ENCODE results near the gene B3GNT9. TPM values are rescaled to one million over a fixed set of nuclear protein-coding genes. Genes with fewer than 3 reads are reported as not detected.

B3GNT9 gene
- total RNA-seq, 2 experiments from 2014 or later, result 1.1 to 1.2 TPM

GRCh38 chr16:67184453-67184994 lies 33.7 kb upstream of the B3GNT9 start:
- no peaks in the 10 kb centered on the region for H3K9me3 Mint-ChIP-seq
- no peaks in the 10 kb centered on the region for H3K36me3 Mint-ChIP-seq (ENCODE audit: low read depth)
- intact Hi-C loops (cut with micrococcal nuclease), result no loop called here
- CTCF ChIA-PET, result interaction anchor here (0.7 to 2.3 kb wide), 23 partner anchors 9 to 237 kb away, joined by 3 to 23 read pairs (median 6); partner anchors contain the start of genes ELMO3, FBXL8, FHOD1 and HSF4
- no peak for DNase-seq
- H3K27me3 Mint-ChIP-seq (ENCODE audit: low read depth), result peaks cover 10% of the 10 kb centered on the region
- H3K4me1 Mint-ChIP-seq (ENCODE audit: low read depth), result peaks cover 10% of the 10 kb centered on the region
- H3K4me3 Mint-ChIP-seq, result peak overlapping the region; percentile 50
- H3K27ac Mint-ChIP-seq, result no peak overlapping the region

- Mint-ChIP-seq H3K9me3 (no peaks in the 10 kb centered on the region), H3K4me3 (peak within 1 kb of the TSS; percentile 50), H3K4me1 (ENCODE audit: low read depth) (peaks cover 12% of the 10 kb centered on the region), H3K27me3 (ENCODE audit: low read depth) (peaks cover 16% of the 10 kb centered on the region), H3K36me3 (ENCODE audit: low read depth) (no peaks in the 10 kb centered on the region), H3K27ac (no peak within 1 kb of the TSS)
- peak; percentile 97 for DNase-seq
- CTCF ChIA-PET, result interaction anchor here (1.1 to 2.3 kb wide), 11 partner anchors 8 to 225 kb away, joined by 3 to 23 read pairs (median 6); partner anchors contain the start of genes ELMO3 and FHOD1
- intact Hi-C loops (cut with micrococcal nuclease), result loop anchor here (1.0 to 2.0 kb wide), 9 partner anchors 8 to 623 kb away; partner anchors contain the start of genes E2F4, RANBP10, TMEM208 and TSNAXIP1
Measured at GRCh38 chr16:67183627-67184452, 33.0 kb upstream of the B3GNT9 start, which contains the start of gene MATCAP1. MATCAP1 (minus strand) TSS chr16:67183963; CDS start chr16:67180610, 3,353 bp downstream.

- Mint-ChIP-seq H3K4me3 (no peak overlapping the region), H3K36me3 (ENCODE audit: low read depth) (no peaks in the 10 kb centered on the region), H3K9me3 (no peaks in the 10 kb centered on the region), H3K4me1 (ENCODE audit: low read depth) (peaks cover 16% of the 10 kb centered on the region), H3K27me3 (ENCODE audit: low read depth) (peaks cover 20% of the 10 kb centered on the region), H3K27ac (no peak overlapping the region)
- intact Hi-C loops (cut with micrococcal nuclease), result loop anchor here (1.0 to 2.0 kb wide), 9 partner anchors 9 to 624 kb away; partner anchors contain the start of genes E2F4, RANBP10, TMEM208 and TSNAXIP1
- CTCF ChIA-PET, result interaction anchor here (1.1 to 1.6 kb wide), 4 partner anchors 28 to 224 kb away, joined by 3 to 5 read pairs (median 3); partner anchors contain the start of gene FHOD1
- no peak for DNase-seq
Measured at GRCh38 chr16:67183284-67183626, 32.5 kb upstream of the B3GNT9 start.

GRCh38 chr16:67182288-67182687 lies 31.5 kb upstream of the B3GNT9 start:
- Mint-ChIP-seq H3K36me3 (ENCODE audit: low read depth) (no peaks in the 10 kb centered on the region), H3K27ac (no peak overlapping the region), H3K4me3 (no peak overlapping the region), H3K9me3 (no peaks in the 10 kb centered on the region), H3K4me1 (ENCODE audit: low read depth) (peaks cover 20% of the 10 kb centered on the region), H3K27me3 (ENCODE audit: low read depth) (peaks cover 26% of the 10 kb centered on the region)
- CTCF ChIA-PET, result interaction anchor here (1.0 to 1.6 kb wide), 4 partner anchors 27 to 166 kb away, joined by 3 to 5 read pairs (median 4); partner anchors contain the start of gene FHOD1
- intact Hi-C loops (cut with micrococcal nuclease), result loop anchor here (2.0 kb wide), 4 partner anchors 45 to 625 kb away; partner anchors contain the start of genes RANBP10, TMEM208 and TSNAXIP1
- DNase-seq, result no peak

GRCh38 chr16:67181346-67181745 lies 30.5 kb upstream of the B3GNT9 start:
- CTCF ChIA-PET, result no interaction called here
- Mint-ChIP-seq H3K27me3 (ENCODE audit: low read depth) (peaks cover 32% of the 10 kb centered on the region), H3K4me1 (ENCODE audit: low read depth) (peaks cover 20% of the 10 kb centered on the region), H3K27ac (no peak overlapping the region), H3K9me3 (no peaks in the 10 kb centered on the region), H3K4me3 (no peak overlapping the region), H3K36me3 (ENCODE audit: low read depth) (no peaks in the 10 kb centered on the region)
- intact Hi-C loops (cut with micrococcal nuclease), result no loop called here
- DNase-seq, result no peak

- H3K27ac Mint-ChIP-seq, result no peak overlapping the region
- peaks cover 39% of the 10 kb centered on the region for H3K27me3 Mint-ChIP-seq (ENCODE audit: low read depth)
- H3K4me3 Mint-ChIP-seq, result no peak overlapping the region
- intact Hi-C loops (cut with micrococcal nuclease), result no loop called here
- no peaks in the 10 kb centered on the region for H3K36me3 Mint-ChIP-seq (ENCODE audit: low read depth)
- DNase-seq, result no peak
- CTCF ChIA-PET, result interaction anchor here (1.6 kb wide), 1 partner anchor 17 kb away, joined by 6 read pairs; no protein-coding TSS in a partner anchor
- H3K9me3 Mint-ChIP-seq, result no peaks in the 10 kb centered on the region
- H3K4me1 Mint-ChIP-seq (ENCODE audit: low read depth), result peaks cover 13% of the 10 kb centered on the region
Measured at GRCh38 chr16:67180166-67180565, 29.4 kb upstream of the B3GNT9 start.

GRCh38 chr16:67179421-67180080 lies 28.8 kb upstream of the B3GNT9 start:
- Mint-ChIP-seq H3K9me3 (no peaks in the 10 kb centered on the region), H3K4me3 (no peak overlapping the region), H3K4me1 (ENCODE audit: low read depth) (peaks cover 10% of the 10 kb centered on the region), H3K27ac (no peak overlapping the region), H3K36me3 (ENCODE audit: low read depth) (no peaks in the 10 kb centered on the region), H3K27me3 (ENCODE audit: low read depth) (peaks cover 40% of the 10 kb centered on the region)
- CTCF ChIA-PET, result interaction anchor here (0.7 to 1.6 kb wide), 2 partner anchors 11 to 17 kb away, joined by 3 to 6 read pairs; no protein-coding TSS in a partner anchor
- DNase-seq, result no peak
- intact Hi-C loops (cut with micrococcal nuclease), result no loop called here

GRCh38 chr16:67177743-67178699 lies 27.2 kb upstream of the B3GNT9 start:
- intact Hi-C loops (cut with micrococcal nuclease), result no loop called here
- Mint-ChIP-seq H3K9me3 (no peaks in the 10 kb centered on the region), H3K4me1 (ENCODE audit: low read depth) (peaks cover 21% of the 10 kb centered on the region), H3K27me3 (ENCODE audit: low read depth) (peaks cover 51% of the 10 kb centered on the region), H3K27ac (no peak overlapping the region), H3K4me3 (peak overlapping the region; percentile 49), H3K36me3 (ENCODE audit: low read depth) (no peaks in the 10 kb centered on the region)
- CTCF ChIA-PET, result interaction anchor here (1.0 to 1.7 kb wide), 3 partner anchors 15 to 160 kb away, joined by 3 to 7 read pairs (median 6); no protein-coding TSS in a partner anchor
- peak; percentile 54 for DNase-seq

GRCh38 chr16:67176662-67177061 lies 25.9 kb upstream of the B3GNT9 start:
- intact Hi-C loops (cut with micrococcal nuclease), result no loop called here
- Mint-ChIP-seq H3K9me3 (no peaks in the 10 kb centered on the region), H3K27ac (no peak overlapping the region), H3K36me3 (ENCODE audit: low read depth) (no peaks in the 10 kb centered on the region), H3K4me3 (no peak overlapping the region), H3K27me3 (ENCODE audit: low read depth) (peaks cover 57% of the 10 kb centered on the region), H3K4me1 (ENCODE audit: low read depth) (peaks cover 21% of the 10 kb centered on the region)
- no peak for DNase-seq
- CTCF ChIA-PET, result interaction anchor here (0.6 to 2.5 kb wide), 4 partner anchors 8 to 107 kb away, joined by 3 to 15 read pairs (median 6); partner anchors contain the start of gene FHOD1

- no peak for DNase-seq
- H3K9me3 Mint-ChIP-seq, result no peaks in the 10 kb centered on the region
- H3K36me3 Mint-ChIP-seq (ENCODE audit: low read depth), result no peaks in the 10 kb centered on the region
- CTCF ChIA-PET, result interaction anchor here (0.6 to 2.5 kb wide), 9 partner anchors 9 to 221 kb away, joined by 3 to 15 read pairs (median 4); partner anchors contain the start of genes CES3 and FHOD1
- no peak overlapping the region for H3K4me3 Mint-ChIP-seq
- intact Hi-C loops (cut with micrococcal nuclease), result no loop called here
- peaks cover 26% of the 10 kb centered on the region for H3K4me1 Mint-ChIP-seq (ENCODE audit: low read depth)
- H3K27ac Mint-ChIP-seq, result no peak overlapping the region
- H3K27me3 Mint-ChIP-seq (ENCODE audit: low read depth), result peaks cover 71% of the 10 kb centered on the region
Measured at GRCh38 chr16:67174706-67175231, 24.0 kb upstream of the B3GNT9 start.
